Calu3 (cell line): ENCODE measurements around the gene DRC7. TPM values are rescaled to one million over a fixed set of nuclear protein-coding genes. Genes with fewer than 3 reads are reported as not detected.

Experiments
- BruUV-seq: library from RNA; stranded (reverse); fragments of 400-500 nt; replicated peaks from 2 replicates; lab custom pipeline; 2021; lab: Mats Ljungman, UMichigan
- CTCF ChIA-PET: fragments of 300-600 bp; sonication (Branson Sonifier 250); formaldehyde crosslinking; loops from one replicate; lab custom pipeline; 2022; ENCODE audit warnings: antibody characterized with exemption; lab: Charles Lee
- DNase-seq: peaks from one replicate; pipeline ENCODE4 v3.0.0; 2022
- H3K27ac Mint-ChIP-seq: one replicate; pipeline ENCODE4 v1.8.0; 2022; ENCODE audit warnings: mixed read lengths; ENCODE audit not compliant: unreplicated experiment
- H3K27me3 Mint-ChIP-seq: one replicate; pipeline ENCODE4 v1.8.0; 2022; ENCODE audit warnings: mixed read lengths; ENCODE audit not compliant: unreplicated experiment
- H3K36me3 Mint-ChIP-seq: one replicate; pipeline ENCODE4 v1.8.0; 2022; ENCODE audit warnings: mild to moderate bottlenecking, moderate library complexity, mixed read lengths; ENCODE audit not compliant: insufficient read depth, unreplicated experiment
- H3K4me1 Mint-ChIP-seq: one replicate; pipeline ENCODE4 v1.8.0; 2022; ENCODE audit warnings: mild to moderate bottlenecking, low read depth, mixed read lengths; ENCODE audit not compliant: unreplicated experiment
- H3K4me3 Mint-ChIP-seq: one replicate; pipeline ENCODE4 v1.8.0; 2022; ENCODE audit warnings: mild to moderate bottlenecking, low read depth, moderate library complexity, mixed read lengths; ENCODE audit not compliant: unreplicated experiment
- H3K9me3 Mint-ChIP-seq: one replicate; pipeline ENCODE4 v1.8.0; 2022; ENCODE audit warnings: low read depth, mixed read lengths; ENCODE audit not compliant: unreplicated experiment
- intact Hi-C: fragments of 100-400 bp; cut with micrococcal nuclease; formaldehyde crosslinking; loops from one replicate; pipeline ENCODE4 v1.10.0; 2022; ENCODE audit not compliant: unreplicated experiment
- total RNA-seq: library from RNA; stranded (reverse); gene quantifications from 2 replicates; pipeline ENCODE4 v1.2.3, GENCODE V29; 2022
- TF ChIP-seq, protein P1 (sequence below): fragments of 200-600 bp; IDR thresholded peaks from one replicate; pipeline ENCODE4 v1.8.0; 2022; ENCODE audit warnings: antibody characterized with exemption; ENCODE audit not compliant: unreplicated experiment

DRC7 gene
- total RNA-seq, 1 experiment from 2014 or later = not detected

- no peak overlapping the region for H3K27ac Mint-ChIP-seq
- H3K9me3 Mint-ChIP-seq = no peaks in the 10 kb centered on the region
- H3K36me3 Mint-ChIP-seq = no peaks in the 10 kb centered on the region
- BruUV-seq = no TSS peak
- H3K27me3 Mint-ChIP-seq = peaks cover 62% of the 10 kb centered on the region
- DNase-seq = no peak
- no peak overlapping the region for H3K4me3 Mint-ChIP-seq
- TF ChIP-seq, protein P1, sequence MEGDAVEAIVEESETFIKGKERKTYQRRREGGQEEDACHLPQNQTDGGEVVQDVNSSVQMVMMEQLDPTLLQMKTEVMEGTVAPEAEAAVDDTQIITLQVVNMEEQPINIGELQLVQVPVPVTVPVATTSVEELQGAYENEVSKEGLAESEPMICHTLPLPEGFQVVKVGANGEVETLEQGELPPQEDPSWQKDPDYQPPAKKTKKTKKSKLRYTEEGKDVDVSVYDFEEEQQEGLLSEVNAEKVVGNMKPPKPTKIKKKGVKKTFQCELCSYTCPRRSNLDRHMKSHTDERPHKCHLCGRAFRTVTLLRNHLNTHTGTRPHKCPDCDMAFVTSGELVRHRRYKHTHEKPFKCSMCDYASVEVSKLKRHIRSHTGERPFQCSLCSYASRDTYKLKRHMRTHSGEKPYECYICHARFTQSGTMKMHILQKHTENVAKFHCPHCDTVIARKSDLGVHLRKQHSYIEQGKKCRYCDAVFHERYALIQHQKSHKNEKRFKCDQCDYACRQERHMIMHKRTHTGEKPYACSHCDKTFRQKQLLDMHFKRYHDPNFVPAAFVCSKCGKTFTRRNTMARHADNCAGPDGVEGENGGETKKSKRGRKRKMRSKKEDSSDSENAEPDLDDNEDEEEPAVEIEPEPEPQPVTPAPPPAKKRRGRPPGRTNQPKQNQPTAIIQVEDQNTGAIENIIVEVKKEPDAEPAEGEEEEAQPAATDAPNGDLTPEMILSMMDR = no peak
- no peaks in the 10 kb centered on the region for H3K4me1 Mint-ChIP-seq
- intact Hi-C loops = no loop called here
- CTCF ChIA-PET = interaction anchor here (0.9 kb wide), 1 partner anchor 22 kb away, joined by 3 read pairs; no protein-coding TSS in a partner anchor
Measured at GRCh38 chr16:57684626-57685358, 9.8 kb upstream of the DRC7 start.

DNA sequence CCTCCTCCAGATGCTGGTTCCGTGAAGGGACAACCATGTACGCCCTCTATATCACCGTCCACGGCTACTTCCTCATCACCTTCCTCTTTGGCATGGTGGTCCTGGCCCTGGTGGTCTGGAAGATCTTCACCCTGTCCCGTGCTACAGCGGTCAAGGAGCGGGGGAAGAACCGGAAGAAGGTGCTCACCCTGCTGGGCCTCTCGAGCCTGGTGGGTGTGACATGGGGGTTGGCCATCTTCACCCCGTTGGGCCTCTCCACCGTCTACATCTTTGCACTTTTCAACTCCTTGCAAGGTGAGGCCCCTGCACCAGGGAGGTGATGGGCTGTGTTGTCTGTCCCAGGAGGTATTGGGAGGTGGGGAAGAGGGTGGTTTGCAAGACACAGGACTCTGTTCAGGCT is 9.0 kb upstream of the DRC7 start:
- no TSS peak for BruUV-seq
- no peak overlapping the region for H3K27ac Mint-ChIP-seq
- CTCF ChIA-PET = interaction anchor here (0.9 kb wide), 1 partner anchor 21 kb away, joined by 3 read pairs; no protein-coding TSS in a partner anchor

GRCh38 chr16:57686577-57686976 is 8.0 kb upstream of the DRC7 start:
- intact Hi-C loops = no loop called here
- no peak for DNase-seq
- no peaks in the 10 kb centered on the region for H3K9me3 Mint-ChIP-seq
- H3K4me3 Mint-ChIP-seq = no peak overlapping the region
- no TSS peak for BruUV-seq
- H3K4me1 Mint-ChIP-seq = no peaks in the 10 kb centered on the region
- no peak overlapping the region for H3K27ac Mint-ChIP-seq
- TF ChIP-seq, protein P1 = no peak
- CTCF ChIA-PET = no interaction called here
- H3K27me3 Mint-ChIP-seq = peaks cover 59% of the 10 kb centered on the region
- no peaks in the 10 kb centered on the region for H3K36me3 Mint-ChIP-seq

More for the DNA sequence above, 9.0 kb upstream of the DRC7 start:
- no peaks in the 10 kb centered on the region for H3K9me3 Mint-ChIP-seq
- no peaks in the 10 kb centered on the region for H3K36me3 Mint-ChIP-seq
- no peak overlapping the region for H3K4me3 Mint-ChIP-seq
- intact Hi-C loops = no loop called here
- no peak for DNase-seq
- TF ChIP-seq, protein P1 = no peak
- peaks cover 59% of the 10 kb centered on the region for H3K27me3 Mint-ChIP-seq
- no peaks in the 10 kb centered on the region for H3K4me1 Mint-ChIP-seq

DNA sequence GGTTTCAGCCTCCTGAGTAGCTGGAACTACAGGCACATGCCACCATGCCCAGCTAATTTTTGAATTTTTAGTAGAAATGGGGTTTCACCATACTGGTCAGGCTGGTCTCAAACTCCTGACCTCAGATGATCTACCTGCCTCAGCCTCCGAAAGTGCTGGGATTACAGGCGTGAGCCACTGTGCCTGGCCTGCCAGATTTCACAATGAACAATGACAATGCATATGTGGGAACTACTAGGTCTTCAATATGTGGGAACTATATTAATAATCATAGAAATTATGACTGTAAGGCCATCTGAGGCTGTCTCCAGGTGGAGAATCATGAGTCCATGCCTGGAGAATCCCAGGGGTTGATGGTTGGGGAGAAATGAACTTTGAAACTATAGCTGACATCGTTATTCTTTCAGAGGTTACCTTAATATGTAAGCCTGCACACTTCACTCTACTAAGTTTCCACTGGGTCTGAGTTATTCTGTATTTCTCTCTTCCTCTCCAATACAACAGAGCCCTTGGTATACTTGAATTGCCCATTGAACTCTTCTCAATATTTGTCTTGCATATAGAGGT is 7.2 kb upstream of the DRC7 start:
- H3K27me3 Mint-ChIP-seq = peaks cover 59% of the 10 kb centered on the region
- TF ChIP-seq, protein P1 = no peak
- no peak for DNase-seq
- H3K4me3 Mint-ChIP-seq = no peak overlapping the region
- H3K36me3 Mint-ChIP-seq = no peaks in the 10 kb centered on the region
- no TSS peak for BruUV-seq
- intact Hi-C loops = no loop called here
- no peaks in the 10 kb centered on the region for H3K9me3 Mint-ChIP-seq
- H3K4me1 Mint-ChIP-seq = no peaks in the 10 kb centered on the region
- no peak overlapping the region for H3K27ac Mint-ChIP-seq
- CTCF ChIA-PET = no interaction called here
